CD4-positive, alpha-beta memory T cell (primary cell): Measurements from ENCODE around the gene HIBADH. TPM values are rescaled to one million over a fixed set of nuclear protein-coding genes. Genes with fewer than 3 reads are reported as not detected.

Experiments used
- CTCF ChIA-PET: fragments of 350-600 bp; sonication (Branson Sonifier 250); formaldehyde crosslinking; loops from one replicate; lab custom pipeline; 2021; ENCODE audit warnings: inconsistent platforms; ENCODE audit not compliant: partially characterized antibody; lab: Charles Lee
- POLR2A ChIA-PET: fragments of 350-600 bp; sonication (Branson Sonifier 250); formaldehyde crosslinking; loops from one replicate; lab custom pipeline; 2021; ENCODE audit not compliant: partially characterized antibody; lab: Charles Lee
- DNase-seq, 5 donors: peaks; one replicate each; pipeline versions ENCODE4 v3.0.0 to v3.0.0-alpha.2; 2020 to 2022; ENCODE audit warnings: mixed read lengths in 1 of 5
- H3K27ac ChIP-seq: one replicate; pipeline ENCODE4 v1.7.0; 2013; ENCODE audit warnings: low read depth, low read length
- H3K27me3 ChIP-seq: 2 replicates; pipeline ENCODE4 v1.7.0; 2013; ENCODE audit warnings: mild to moderate bottlenecking, low read length, moderate library complexity; ENCODE audit not compliant: insufficient read depth
- H3K36me3 ChIP-seq: 2 replicates; pipeline ENCODE4 v1.7.0; 2013; ENCODE audit warnings: mild to moderate bottlenecking, low read length, moderate library complexity; ENCODE audit not compliant: insufficient read depth
- H3K4me1 ChIP-seq: 2 replicates; pipeline ENCODE4 v1.7.0; 2013; ENCODE audit warnings: mild to moderate bottlenecking, low read length, moderate library complexity; ENCODE audit not compliant: insufficient read depth
- H3K4me3 ChIP-seq, 2 donors: one replicate each; pipeline ENCODE4 v1.7.0; 2013; ENCODE audit warnings: low read length in 2 of 2, mild to moderate bottlenecking in 1 of 2
- H3K9me3 ChIP-seq, 2 donors: one replicate each; pipeline ENCODE4 v1.7.0; 2013; ENCODE audit warnings: low read length in 2 of 2, control low read depth in 1 of 2; ENCODE audit not compliant: control insufficient read depth in 1 of 2
- H3K27ac Mint-ChIP-seq, 7 donors: one replicate each; pipeline ENCODE4 v1.8.0; 2020 to 2021; ENCODE audit warnings: mixed read lengths in 7 of 7, mild to moderate bottlenecking in 6 of 7, inconsistent platforms in 3 of 7, moderate library complexity in 3 of 7
- H3K27me3 Mint-ChIP-seq, 2 donors: one replicate each; pipeline ENCODE4 v1.8.0; 2020 to 2021; ENCODE audit warnings: mixed read lengths in 2 of 2
- H3K36me3 Mint-ChIP-seq, 2 donors: one replicate each; pipeline ENCODE4 v1.8.0; 2020 to 2021; ENCODE audit warnings: mixed read lengths in 2 of 2, inconsistent platforms in 1 of 2, mild to moderate bottlenecking in 1 of 2
- H3K4me1 Mint-ChIP-seq, 4 donors: one replicate each; pipeline ENCODE4 v1.8.0; 2020 to 2021; ENCODE audit warnings: mixed read lengths in 4 of 4, mild to moderate bottlenecking in 1 of 4
- H3K4me3 Mint-ChIP-seq, 8 donors: one replicate each; pipeline ENCODE4 v1.8.0; 2020 to 2021; ENCODE audit warnings: mixed read lengths in 8 of 8, mild to moderate bottlenecking in 7 of 8, moderate library complexity in 6 of 8, inconsistent platforms in 3 of 8
- H3K9me3 Mint-ChIP-seq, 8 donors: one replicate each; pipeline ENCODE4 v1.8.0; 2020 to 2021; ENCODE audit warnings: mixed read lengths in 8 of 8, mild to moderate bottlenecking in 5 of 8, inconsistent platforms in 3 of 8, moderate library complexity in 1 of 8
- intact Hi-C: fragments of 100-400 bp; cut with micrococcal nuclease; formaldehyde crosslinking; loops from one replicate; pipeline ENCODE4 v1.15.1; 2023
- polyA plus RNA-seq, 2 donors: library from polyadenylated mRNA; unstranded; fragments of 300-500 nt; fragmentation: Illumina TruSeq; gene quantifications; one replicate each; pipeline ENCODE4 v1.2.3, GENCODE V29; 2021
- total RNA-seq, 2 experiments: library from RNA; stranded (reverse); gene quantifications; one replicate each; pipeline ENCODE4 v1.2.3, GENCODE V29; 2021

HIBADH gene
- total and polyA plus RNA-seq, 4 experiments from 2014 or later: 13.6 to 51.3 (median 21.2) TPM

DNA sequence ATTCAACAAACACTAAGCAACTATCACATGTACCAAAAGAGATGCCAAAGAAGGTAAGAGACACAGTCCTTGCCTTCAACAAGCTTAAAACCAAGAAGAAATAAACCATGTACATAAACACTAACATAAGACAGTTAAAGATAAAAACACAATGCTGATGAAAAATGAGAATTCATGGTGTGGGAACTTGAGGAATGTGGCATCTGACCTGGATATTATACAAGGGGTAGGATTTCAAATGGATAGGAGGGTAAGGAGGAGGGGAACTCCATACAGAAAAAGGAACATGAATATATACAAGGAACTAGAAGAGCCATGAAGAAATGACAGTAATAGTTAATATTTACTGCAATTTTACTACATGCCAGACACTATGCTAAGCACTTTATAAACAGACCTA lies 11.0 kb downstream of the HIBADH start:
- no peak overlapping the region for H3K27ac ChIP-seq
- no peak for DNase-seq
- H3K27me3 ChIP-seq: no peaks in the 10 kb centered on the region
- H3K36me3 ChIP-seq: no peaks in the 10 kb centered on the region
- H3K27ac Mint-ChIP-seq: no peak overlapping the region
- H3K36me3 Mint-ChIP-seq: peaks cover 25 to 49% of the 10 kb centered on the region in 2 donors
- H3K4me3 Mint-ChIP-seq: no peak overlapping the region
- H3K4me1 ChIP-seq: no peaks in the 10 kb centered on the region
- ChIA-PET CTCF (no interaction called here), POLR2A (no interaction called here)
- intact Hi-C loops: no loop called here
- H3K4me1 Mint-ChIP-seq: peaks cover 0 to 7% (median 5%) of the 10 kb centered on the region in 4 donors
- no peak overlapping the region for H3K4me3 ChIP-seq
- no peaks in the 10 kb centered on the region for H3K9me3 Mint-ChIP-seq
- H3K9me3 ChIP-seq: no peaks in the 10 kb centered on the region
- H3K27me3 Mint-ChIP-seq: no peaks in the 10 kb centered on the region

DNA sequence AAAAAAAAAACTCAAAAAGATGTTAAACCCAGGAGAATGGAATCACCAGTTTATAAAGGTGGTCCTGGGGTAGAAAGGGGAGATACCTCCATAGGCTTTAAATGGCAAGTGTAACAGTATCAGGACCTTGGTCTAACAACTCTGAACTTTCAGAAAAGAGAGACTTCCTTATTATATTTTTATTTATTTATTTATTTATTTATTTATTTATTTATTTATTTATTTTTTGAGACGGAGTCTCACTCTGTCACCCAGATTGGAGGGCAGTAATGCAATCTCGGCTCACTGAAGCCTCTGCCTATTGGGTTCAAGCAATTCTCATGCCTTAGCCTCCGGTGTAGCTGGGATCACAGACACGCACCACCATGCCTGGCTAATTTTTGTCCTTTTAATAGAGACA lies 12.4 kb downstream of the HIBADH start:
- H3K27ac Mint-ChIP-seq: no peak overlapping the region
- no peaks in the 10 kb centered on the region for H3K27me3 ChIP-seq
- CTCF ChIA-PET: no interaction called here

DNA sequence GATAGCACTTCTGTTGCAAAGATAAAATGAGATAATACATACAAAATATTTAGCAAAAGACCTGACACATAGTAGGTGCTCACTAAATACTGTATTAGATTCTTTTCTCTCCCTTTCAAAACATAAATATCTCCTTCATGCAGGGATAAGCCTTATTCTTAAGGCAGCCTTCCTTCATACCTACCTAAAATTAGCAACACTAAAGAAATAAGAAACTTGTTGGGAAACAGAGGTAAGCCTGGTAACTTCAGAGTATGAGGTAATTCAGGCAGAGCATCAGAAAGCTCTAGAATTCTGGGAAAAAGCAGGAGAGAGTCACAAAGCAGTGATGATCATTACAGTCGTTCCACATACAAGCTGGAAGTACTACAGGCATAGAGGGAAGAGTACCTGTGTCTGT lies 15.2 kb downstream of the HIBADH start:
- Mint-ChIP-seq H3K4me1 (peaks cover 11 to 19% (median 14%) of the 10 kb centered on the region in 4 donors), H3K27me3 (no peaks in the 10 kb centered on the region), H3K27ac (no peak overlapping the region), H3K36me3 (peaks cover 31 to 46% of the 10 kb centered on the region in 2 donors), H3K9me3 (no peaks in the 10 kb centered on the region), H3K4me3 (no peak overlapping the region)
- DNase-seq: no peak
- no peak overlapping the region for H3K27ac ChIP-seq
- ChIA-PET POLR2A (no interaction called here), CTCF (no interaction called here)
- H3K4me3 ChIP-seq: no peak overlapping the region
- H3K4me1 ChIP-seq: peaks cover 8% of the 10 kb centered on the region
- no peaks in the 10 kb centered on the region for H3K27me3 ChIP-seq
- intact Hi-C loops: no loop called here
- no peaks in the 10 kb centered on the region for H3K9me3 ChIP-seq
- no peaks in the 10 kb centered on the region for H3K36me3 ChIP-seq

More for the DNA sequence above, 12.4 kb downstream of the HIBADH start:
- Histone ChIP-seq H3K27ac (no peak overlapping the region), H3K9me3 (no peaks in the 10 kb centered on the region), H3K4me3 (no peak overlapping the region), H3K4me1 (peaks cover 3% of the 10 kb centered on the region), H3K36me3 (no peaks in the 10 kb centered on the region)
- intact Hi-C loops: no loop called here
- Mint-ChIP-seq H3K4me3 (no peak overlapping the region), H3K4me1 (peaks cover 6 to 13% (median 9%) of the 10 kb centered on the region in 4 donors), H3K27me3 (no peaks in the 10 kb centered on the region), H3K36me3 (peaks cover 25 to 49% of the 10 kb centered on the region in 2 donors), H3K9me3 (no peaks in the 10 kb centered on the region)
- POLR2A ChIA-PET: no interaction called here
- DNase-seq: no peak

DNA sequence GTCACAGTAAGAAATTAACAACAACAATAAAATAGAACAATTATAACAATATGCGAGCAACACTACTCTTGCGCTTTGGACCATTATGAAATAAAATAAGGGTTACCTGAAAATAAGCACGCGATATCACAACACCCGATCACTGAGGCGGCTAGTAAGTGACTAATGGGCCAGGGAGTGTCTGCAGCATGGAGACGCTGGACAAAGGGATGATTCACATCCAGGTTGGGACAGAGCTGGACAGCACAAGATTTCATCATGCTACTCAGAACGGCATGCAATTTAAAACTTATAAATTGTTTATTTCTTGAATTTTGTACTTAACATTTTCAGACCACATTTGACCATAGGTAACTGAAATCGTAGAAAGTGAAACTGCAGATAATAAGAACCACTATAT lies 15.6 kb downstream of the HIBADH start:
- Histone ChIP-seq H3K9me3 (no peaks in the 10 kb centered on the region), H3K4me3 (no peak overlapping the region), H3K36me3 (no peaks in the 10 kb centered on the region), H3K27ac (no peak overlapping the region), H3K27me3 (no peaks in the 10 kb centered on the region), H3K4me1 (peaks cover 8% of the 10 kb centered on the region)
- Mint-ChIP-seq H3K36me3 (peaks cover 29 to 44% of the 10 kb centered on the region in 2 donors), H3K27me3 (no peaks in the 10 kb centered on the region), H3K4me1 (peaks cover 11 to 16% (median 13%) of the 10 kb centered on the region in 4 donors), H3K27ac (no peak overlapping the region), H3K4me3 (no peak overlapping the region), H3K9me3 (no peaks in the 10 kb centered on the region)
- DNase-seq: no peak
- POLR2A ChIA-PET: no interaction called here
- CTCF ChIA-PET: no interaction called here
- intact Hi-C loops: no loop called here

DNA sequence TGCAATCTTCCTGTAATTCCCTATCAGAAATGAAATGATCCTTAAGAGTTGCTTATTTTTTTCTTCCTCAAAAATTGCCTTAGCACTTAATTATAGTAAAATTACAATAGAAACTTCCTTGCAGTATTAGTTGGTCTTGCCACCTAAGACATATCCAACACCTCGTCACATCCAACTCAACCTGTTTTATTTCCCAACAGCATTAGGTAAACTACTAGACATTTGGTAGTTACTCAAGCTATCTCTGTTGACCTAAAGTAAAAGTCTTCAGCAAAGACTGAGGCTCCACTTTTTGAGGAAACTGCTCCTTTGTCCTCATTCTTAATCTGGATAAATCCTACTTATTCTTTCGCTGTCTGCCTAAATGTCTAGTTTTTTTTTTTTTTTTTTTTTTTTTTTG lies 20.4 kb downstream of the HIBADH start:
- ChIA-PET CTCF (interaction anchor here (1.6 kb wide), 1 partner anchor 125 kb away, joined by 3 read pairs; no protein-coding TSS in a partner anchor), POLR2A (interaction anchor here (1.7 kb wide), 1 partner anchor 21 kb away, joined by 7 read pairs; the partner anchor contains the start of gene HIBADH)
- H3K9me3 Mint-ChIP-seq: peaks cover 0 to 4% (median 0%) of the 10 kb centered on the region in 8 donors
- no peak overlapping the region for H3K4me3 Mint-ChIP-seq
- no peaks in the 10 kb centered on the region for H3K27me3 Mint-ChIP-seq
- no peaks in the 10 kb centered on the region for H3K27me3 ChIP-seq
- H3K27ac Mint-ChIP-seq: peak overlapping the region in 1 of 7 donors; percentile 17
- H3K36me3 Mint-ChIP-seq: peaks cover 21 to 31% of the 10 kb centered on the region in 2 donors
- H3K36me3 ChIP-seq: no peaks in the 10 kb centered on the region
- no peak overlapping the region for H3K4me3 ChIP-seq
- peaks cover 8% of the 10 kb centered on the region for H3K4me1 ChIP-seq
- peaks cover 17 to 21% (median 18%) of the 10 kb centered on the region in 4 donors for H3K4me1 Mint-ChIP-seq
- DNase-seq: no peak
- intact Hi-C loops: loop anchor here (5.0 kb wide), 1 partner anchor 380 kb away; no protein-coding TSS in a partner anchor
- no peaks in the 10 kb centered on the region for H3K9me3 ChIP-seq
- no peak overlapping the region for H3K27ac ChIP-seq

DNA sequence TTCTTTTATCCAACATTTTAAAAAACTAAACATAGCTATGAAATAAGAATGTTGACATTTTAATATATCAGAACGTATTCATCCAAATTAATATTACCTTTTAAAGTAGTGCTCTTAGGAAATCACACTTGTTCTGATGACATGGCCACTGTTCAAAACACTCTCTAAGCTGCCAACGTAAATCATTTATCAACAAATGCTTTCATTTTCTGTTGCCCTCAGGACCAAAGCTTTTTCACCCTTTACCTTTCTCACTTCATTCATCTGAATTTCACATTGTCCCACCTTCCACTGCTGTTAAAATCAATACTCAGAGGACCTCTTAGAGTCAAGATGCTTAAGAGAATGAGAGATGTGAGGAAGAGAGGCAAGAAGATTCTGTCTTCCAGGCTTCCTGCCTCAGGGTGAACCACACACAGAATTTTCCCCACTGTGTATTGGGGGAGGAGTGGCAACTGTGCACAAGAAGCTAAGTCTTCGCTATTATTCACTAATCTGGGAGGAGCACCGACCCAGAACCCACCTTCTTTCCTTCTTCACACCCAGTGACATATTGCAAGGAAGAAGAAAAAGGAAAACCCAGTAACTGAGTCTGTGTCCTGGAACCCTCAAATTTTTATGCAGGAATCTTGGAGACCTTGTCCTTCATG lies 21.0 kb downstream of the HIBADH start:
- H3K4me1 ChIP-seq: peaks cover 8% of the 10 kb centered on the region
- H3K27ac Mint-ChIP-seq: no peak overlapping the region
- intact Hi-C loops: loop anchor here (5.0 kb wide), 1 partner anchor 381 kb away; no protein-coding TSS in a partner anchor
- ChIA-PET POLR2A (interaction anchor here (1.7 kb wide), 1 partner anchor 21 kb away, joined by 7 read pairs; the partner anchor contains the start of gene HIBADH), CTCF (interaction anchor here (0.8 to 2.2 kb wide), 3 partner anchors 64 to 140 kb away, joined by 3 to 5 read pairs (median 3); no protein-coding TSS in a partner anchor)
- no peak overlapping the region for H3K4me3 ChIP-seq
- H3K36me3 Mint-ChIP-seq: peaks cover 20 to 27% of the 10 kb centered on the region in 2 donors
- H3K27ac ChIP-seq: no peak overlapping the region
- no peak overlapping the region for H3K4me3 Mint-ChIP-seq
- peaks cover 0 to 4% (median 0%) of the 10 kb centered on the region in 8 donors for H3K9me3 Mint-ChIP-seq
- no peaks in the 10 kb centered on the region for H3K9me3 ChIP-seq
- no peak for DNase-seq
- no peaks in the 10 kb centered on the region for H3K27me3 Mint-ChIP-seq
- H3K4me1 Mint-ChIP-seq: peaks cover 17 to 24% (median 20%) of the 10 kb centered on the region in 4 donors
- H3K36me3 ChIP-seq: no peaks in the 10 kb centered on the region
- no peaks in the 10 kb centered on the region for H3K27me3 ChIP-seq

DNA sequence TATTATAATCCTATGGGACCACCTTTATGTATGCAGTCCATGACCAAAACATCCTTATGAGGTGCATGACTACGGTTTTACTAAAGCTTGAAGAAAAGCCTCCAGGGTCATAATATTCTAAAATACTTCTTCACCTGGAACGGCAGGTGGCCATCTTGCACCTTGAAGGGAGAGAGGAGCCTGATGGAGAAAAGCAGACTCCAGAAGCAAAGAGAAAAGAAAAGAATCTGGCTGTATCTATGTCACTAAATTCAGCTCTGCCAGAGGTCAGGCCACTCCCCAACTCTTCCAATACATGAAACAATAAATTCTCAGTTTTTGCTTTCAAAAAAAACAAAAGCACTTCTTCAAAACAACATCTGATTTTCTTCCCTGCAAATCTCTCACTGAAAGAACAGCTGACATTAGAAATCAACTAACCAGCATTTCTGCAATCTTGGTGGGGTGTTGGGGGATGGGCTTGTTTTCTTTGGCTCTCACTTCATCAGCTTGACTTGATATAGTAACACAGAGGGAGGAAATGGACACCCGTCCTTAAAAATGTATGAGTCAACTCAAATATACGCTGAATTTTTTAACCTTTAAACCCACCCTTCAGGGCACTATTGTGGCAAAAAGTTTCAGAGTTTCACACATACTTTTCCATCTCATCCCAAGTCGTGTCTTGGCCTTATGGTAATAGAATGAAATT lies 21.7 kb downstream of the HIBADH start:
- peaks cover 15% of the 10 kb centered on the region for H3K4me1 ChIP-seq
- Mint-ChIP-seq H3K4me1 (peaks cover 16 to 31% (median 27%) of the 10 kb centered on the region in 4 donors), H3K27me3 (no peaks in the 10 kb centered on the region), H3K36me3 (peaks cover 20 to 27% of the 10 kb centered on the region in 2 donors), H3K9me3 (peaks cover 0 to 4% (median 0%) of the 10 kb centered on the region in 8 donors), H3K27ac (no peak overlapping the region), H3K4me3 (no peak overlapping the region)
- ChIA-PET CTCF (interaction anchor here (0.8 to 2.2 kb wide), 3 partner anchors 64 to 141 kb away, joined by 3 to 5 read pairs (median 3); no protein-coding TSS in a partner anchor), POLR2A (interaction anchor here (1.7 kb wide), 1 partner anchor 22 kb away, joined by 7 read pairs; the partner anchor contains the start of gene HIBADH)
- H3K4me3 ChIP-seq: no peak overlapping the region
- H3K27ac ChIP-seq: no peak overlapping the region
- no peaks in the 10 kb centered on the region for H3K36me3 ChIP-seq
- no peaks in the 10 kb centered on the region for H3K27me3 ChIP-seq
- DNase-seq: no peak
- no peaks in the 10 kb centered on the region for H3K9me3 ChIP-seq
- intact Hi-C loops: loop anchor here (5.0 kb wide), 1 partner anchor 381 kb away; no protein-coding TSS in a partner anchor
